ENCODE results near the gene PRICKLE2.

- TF ChIP-seq CTCF (optimal IDR thresholded peaks at IDR 0.05 in 1 of 3, IDR thresholded peaks at IDR 0.05 in 1 of 3, conservative IDR thresholded peaks at IDR 0.05 in 1 of 3; ENCODE audit: extremely low read depth in 1 of 3, insufficient read depth in 2 of 3, low read length in 3 of 3) = no peak
- no peak for TF ChIP-seq EZH2 (IDR thresholded peaks at IDR 0.05; ENCODE audit: low read length)
These were observed 34.5 kb downstream of the PRICKLE2 start for GRCh38 chr3:64190517-64191515.
